ENCODE results near the gene IFIT1B.
A peak's percentile ranks its signal among the peaks of the same experiment; 100 is the strongest.
"Not testable (repeated sequence)": the region's sequence is repeated elsewhere in the genome, so short reads cannot be mapped to it uniquely, and the experiment has no call there.

Gene IFIT1B

GRCh38 chr10:89377705-89378637 lies at the start of gene IFIT1B:
TSS of gene IFIT1B (plus strand) at chr10:89378056. CDS start at chr10:89378136, 80 bp downstream.
- DNase-seq (ENCODE audit: low spot score), result no peak

GRCh38 chr10:89329151-89329550 lies 48.7 kb upstream of the IFIT1B start:
- DNase-seq (ENCODE audit: low spot score), result no peak

GRCh38 chr10:89330014-89330413 lies 47.8 kb upstream of the IFIT1B start:
- not testable (repeated sequence) for DNase-seq (ENCODE audit: low spot score)

GRCh38 chr10:89330537-89331212 lies 47.2 kb upstream of the IFIT1B start:
- no peak for DNase-seq (ENCODE audit: low spot score)

GRCh38 chr10:89331487-89332122 lies 46.3 kb upstream of the IFIT1B start:
- not testable (repeated sequence) for DNase-seq (ENCODE audit: low spot score)

- DNase-seq (ENCODE audit: low spot score), result peak; percentile 12
Measured at GRCh38 chr10:89332123-89332633, 45.7 kb upstream of the IFIT1B start.

- no peak for DNase-seq (ENCODE audit: low spot score)
Measured at GRCh38 chr10:89335226-89335625, 42.6 kb upstream of the IFIT1B start.

- no peak for DNase-seq (ENCODE audit: low spot score)
Measured at GRCh38 chr10:89336241-89336640, 41.6 kb upstream of the IFIT1B start.

GRCh38 chr10:89337484-89337883 lies 40.4 kb upstream of the IFIT1B start:
- no peak for DNase-seq (ENCODE audit: low spot score)

GRCh38 chr10:89338713-89339112 lies 39.1 kb upstream of the IFIT1B start:
- DNase-seq (ENCODE audit: low spot score), result no peak

- no peak for DNase-seq (ENCODE audit: low spot score)
Measured at GRCh38 chr10:89339875-89340274, 38.0 kb upstream of the IFIT1B start.

- no peak for DNase-seq (ENCODE audit: low spot score)
Measured at GRCh38 chr10:89341649-89342048, 36.2 kb upstream of the IFIT1B start.

- no peak for DNase-seq (ENCODE audit: low spot score)
Measured at GRCh38 chr10:89342206-89342958, 35.5 kb upstream of the IFIT1B start.

- DNase-seq (ENCODE audit: low spot score), result no peak
Measured at GRCh38 chr10:89343089-89343767, 34.6 kb upstream of the IFIT1B start.

GRCh38 chr10:89344156-89344555 lies 33.7 kb upstream of the IFIT1B start:
- DNase-seq (ENCODE audit: low spot score), result no peak

GRCh38 chr10:89345367-89346000 lies 32.4 kb upstream of the IFIT1B start:
- DNase-seq (ENCODE audit: low spot score), result no peak

GRCh38 chr10:89346405-89347254 lies 31.2 kb upstream of the IFIT1B start:
- DNase-seq (ENCODE audit: low spot score), result peak; percentile 9

GRCh38 chr10:89347701-89348457 lies 30.0 kb upstream of the IFIT1B start:
- no peak for DNase-seq (ENCODE audit: low spot score)

- no peak for DNase-seq (ENCODE audit: low spot score)
Measured at GRCh38 chr10:89348481-89348880, 29.4 kb upstream of the IFIT1B start.

All from HuH-7.5 (cell line).